K562 (cell line): Measurements from ENCODE around the gene SLC35F4. TPM values are rescaled to one million over a fixed set of nuclear protein-coding genes. Genes with fewer than 3 reads are reported as not detected.

Experiments used
- ATAC-seq: fragments of 200-7000 bp; cut with Tn5 transposase; 3 replicates; pipeline ENCODE4 v1.9.1; 2020; ENCODE audit warnings: moderate library complexity
- BruUV-seq: library from RNA; stranded (reverse); fragments of 400-500 nt; replicated peaks from 2 replicates; lab custom pipeline; 2021; lab: Mats Ljungman, UMichigan
- CTCF ChIA-PET: fragments of 300-600 bp; formaldehyde crosslinking; extraction: SDS; loops from one replicate; lab custom pipeline; 2021; ENCODE audit warnings: low intra/inter-chr PET ratio; lab: Yijun Ruan, JAX
- POLR2A ChIA-PET: fragments of 300-600, 350-650 bp; sonication (Branson Sonifier 250); formaldehyde crosslinking; extraction: SDS; loops from one replicate; lab custom pipeline; 2021; ENCODE audit warnings: antibody characterized with exemption, inconsistent platforms; lab: Yijun Ruan, JAX
- DNase-seq, 4 experiments: peaks; one replicate each; pipeline versions ENCODE4 v3.0.0 to v3.0.0-alpha.2; 2011 to 2018; ENCODE audit warnings: low spot score in 3 of 4, mixed read lengths in 3 of 4; ENCODE audit errors: extremely low read depth in 1 of 4
- FAIRE-seq: peaks from 2 replicates; lab custom pipeline; 2011; peaks lifted over from hg19 to GRCh38; lab: Jason Lieb, UNC
- H2AFZ ChIP-seq: 2 replicates; pipeline ENCODE4 v1.6.0; 2011; ENCODE audit warnings: low read depth, low read length, control low read depth, inconsistent platforms
- H3K27ac ChIP-seq: fragments of 200-600 bp; 3 replicates; pipeline ENCODE4 v1.8.0; 2011; ENCODE audit warnings: low read depth, mild to moderate bottlenecking, control low read depth, inconsistent platforms, low read length, moderate library complexity, mixed read lengths; ENCODE audit errors: extremely low read depth
- H3K27me3 ChIP-seq, 2 experiments: fragments of 300-600 bp in 1 of 2; 2 replicates in 1 of 2; 3 replicates in 1 of 2; pipeline versions ENCODE4 v1.6.0 to v1.8.0; 2011; ENCODE audit warnings: inconsistent platforms in 2 of 2, low read length in 2 of 2, mild to moderate bottlenecking in 1 of 2, mixed read lengths in 1 of 2, moderate library complexity in 1 of 2; ENCODE audit not compliant: control insufficient read depth in 2 of 2, insufficient read depth in 2 of 2
- H3K36me3 ChIP-seq: fragments of 300-600 bp; 3 replicates; pipeline ENCODE4 v1.8.0; 2011; ENCODE audit warnings: mild to moderate bottlenecking, low read length, inconsistent platforms; ENCODE audit not compliant: control insufficient read depth, insufficient read depth
- H3K4me1 ChIP-seq, 2 experiments: fragments of 200-600 bp in 1 of 2; replicated peaks in 1 of 2; 2 replicates in 1 of 2; 3 replicates in 1 of 2; pipeline versions ENCODE4 v1.5.1 to v1.8.0; 2011; ENCODE audit warnings: inconsistent platforms in 2 of 2, low read length in 2 of 2, mild to moderate bottlenecking in 1 of 2, mixed read lengths in 1 of 2, moderate library complexity in 1 of 2; ENCODE audit not compliant: control insufficient read depth in 2 of 2, insufficient read depth in 2 of 2
- H3K4me2 ChIP-seq: 2 replicates; pipeline ENCODE4 v1.6.1; 2011; ENCODE audit warnings: low read length, control low read depth, inconsistent platforms, mixed read lengths; ENCODE audit not compliant: insufficient read depth
- H3K4me3 ChIP-seq: fragments of 200-600 bp; sonication (generic), shearing (Covaris generic); 2 replicates; pipeline ENCODE4 v1.5.1; 2016; ENCODE audit warnings: control low read depth, inconsistent platforms
- H3K79me2 ChIP-seq: fragments of 200-600 bp; 3 replicates; pipeline ENCODE4 v1.8.0; 2011; ENCODE audit warnings: low read length, inconsistent platforms; ENCODE audit not compliant: control insufficient read depth, insufficient read depth
- H3K9ac ChIP-seq, 2 experiments: 2 replicates each; pipeline versions ENCODE4 v1.6.0 to v1.6.1; 2011; ENCODE audit warnings: low read depth in 2 of 2, low read length in 2 of 2, control low read depth in 1 of 2, inconsistent platforms in 1 of 2, mild to moderate bottlenecking in 1 of 2, mixed read lengths in 1 of 2; ENCODE audit not compliant: insufficient read depth in 1 of 2
- H3K9me1 ChIP-seq: one replicate; pipeline ENCODE4 v1.6.0; 2011; ENCODE audit warnings: inconsistent platforms, mild to moderate bottlenecking, low read length, moderate library complexity; ENCODE audit not compliant: control insufficient read depth, insufficient read depth
- H3K9me3 ChIP-seq: replicated peaks from 2 replicates; pipeline ENCODE4 v1.5.1; 2011; ENCODE audit warnings: low read depth, low read length, inconsistent platforms; ENCODE audit not compliant: control insufficient read depth, insufficient read depth
- H4K20me1 ChIP-seq: replicated peaks from 2 replicates; pipeline ENCODE4 v1.6.1; 2011; ENCODE audit warnings: low read length, inconsistent platforms, mixed read lengths; ENCODE audit not compliant: control insufficient read depth, insufficient read depth
- ATF1 ChIP-seq, 2 experiments: fragments of 450-650 bp in 1 of 2; IDR thresholded peaks; 2 replicates each; pipeline ENCODE4 v1.6.1; 2016; ENCODE audit warnings: missing compliant biosample characterization in 1 of 2, missing genetic modification characterization in 1 of 2
- BRD9 ChIP-seq: fragments of 450-650 bp; IDR thresholded peaks from 2 replicates; pipeline ENCODE4 v1.6.1; 2018; ENCODE audit warnings: low read depth; ENCODE audit not compliant: partially characterized antibody
- FOXA3 ChIP-seq, 2 experiments: fragments of 450-650 bp in 1 of 2; sonication (generic) in 1 of 2; formaldehyde crosslinking; IDR thresholded peaks in 1 of 2; conservative IDR thresholded peaks in 1 of 2; 2 replicates each; pipeline versions ENCODE4 v1.4.0 to v1.8.0; 2020 to 2022; ENCODE audit warnings: mild to moderate bottlenecking in 2 of 2, missing genetic modification reagents in 1 of 2
- MTF1 ChIP-seq: fragments of 250-450 bp; sonication (Bioruptor Pico); IDR thresholded peaks from 2 replicates; pipeline ENCODE4 v1.9.0; 2021; ENCODE audit warnings: moderate library complexity, mild to moderate bottlenecking, inconsistent platforms, borderline replicate concordance
- NR2F6 ChIP-seq: fragments of 450-650 bp; formaldehyde crosslinking; IDR thresholded peaks from 2 replicates; pipeline ENCODE4 v1.4.0; 2020; ENCODE audit warnings: mild to moderate bottlenecking
- WGBS: fragments of 100-300 bp; shearing (Covaris generic); methylation state at CpG from one replicate; pipeline ENCODE4 v1.1.6; 2016; ENCODE audit warnings: low coverage, mixed read lengths; ENCODE audit not compliant: insufficient coverage; ENCODE audit errors: missing lambda C conversion rate; 5-methylcytosine and 5-hydroxymethylcytosine counted together
- in situ Hi-C: fragments of 300-500 bp; cut with MboI; formaldehyde crosslinking; loops from 4 replicates; pipeline ENCODE4 v1.15.0; 2018; ENCODE audit warnings: inconsistent platforms, mixed read lengths
- intact Hi-C: fragments of 100-400 bp; cut with micrococcal nuclease; formaldehyde crosslinking; loops from 2 replicates; pipeline ENCODE4 v1.14.2; 2022
- polyA plus RNA-seq, 8 experiments: library from polyadenylated mRNA; depleted of rRNA in 4 of 8; stranded (reverse) in 5 of 8; unstranded in 3 of 8; fragments of >200 nt; fragmentation: Nextera tagmentation in 2 of 8; fragmentation: Illumina TruSeq in 1 of 8; extraction: Ambion mirVana in 2 of 8; extraction: Trizol in 1 of 8; gene quantifications; 2 replicates each; pipeline versions ENCODE4 v1.2.1 to v1.2.3, GENCODE V29; 2011 to 2014; ENCODE audit warnings: inconsistent platforms in 1 of 8, missing spikeins in 1 of 8
- total RNA-seq, 7 experiments: library from RNA; depleted of rRNA in 6 of 7; stranded (reverse); fragments of >200 nt in 6 of 7; fragmentation: Illumina TruSeq in 2 of 7; extraction: Trizol in 2 of 7; gene quantifications; 2 replicates each; pipeline versions ENCODE4 v1.2.1 to v1.2.3, GENCODE V29; 2011 to 2021; ENCODE audit warnings: low replicate concordance in 1 of 7
- TF ChIP-seq, protein P1 (sequence below): fragments of 250-450 bp; sonication (Bioruptor Pico); IDR thresholded peaks from 2 replicates; pipeline ENCODE4 v1.5.0; 2020; ENCODE audit warnings: mild to moderate bottlenecking
- TF ChIP-seq, protein P2 (sequence below), 2 experiments: fragments of 450-650 bp; IDR thresholded peaks; 2 replicates each; pipeline ENCODE4 v1.6.1; 2016; ENCODE audit warnings: mild to moderate bottlenecking in 2 of 2, borderline replicate concordance in 1 of 2, low read depth in 1 of 2, moderate library complexity in 1 of 2
- TF ChIP-seq, protein P3 (sequence below): fragments of 450-650 bp; formaldehyde crosslinking; conservative IDR thresholded peaks from 2 replicates; pipeline ENCODE4 v1.4.0; 2022; ENCODE audit warnings: mild to moderate bottlenecking, missing genetic modification characterization

SLC35F4 gene
- total and polyA plus RNA-seq, 9 of the 15 experiments (the other 6 are each of a cell fraction or from before 2014, with no cell fraction given) = 0.01 TPM; not detected in 8

DNA sequence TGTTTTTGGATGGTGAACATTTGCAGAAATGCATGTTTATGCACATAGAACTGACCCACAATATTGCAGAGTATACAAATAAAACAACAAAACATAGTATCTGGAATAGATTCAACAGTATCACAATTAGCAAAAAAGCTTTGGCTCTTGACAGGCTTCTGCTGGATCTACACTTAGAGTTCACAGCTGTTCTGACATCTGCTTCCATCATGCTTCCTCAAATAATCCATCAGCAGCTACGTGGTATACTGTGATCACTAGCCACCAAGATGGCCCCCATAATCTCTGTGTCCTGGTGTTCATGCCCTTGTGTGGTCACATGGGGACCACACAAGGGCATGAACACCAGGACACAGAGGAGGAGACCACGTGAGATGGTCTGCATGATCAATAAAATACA is 205.7 kb downstream of the SLC35F4 start:
- H3K27ac ChIP-seq = no peak overlapping the region
- FAIRE-seq = no peak
- ATAC-seq = no peak
- no peaks in the 10 kb centered on the region for H3K27me3 ChIP-seq
- ChIA-PET POLR2A (no interaction called here), CTCF (interaction anchor here (0.5 kb wide), 1 partner anchor 45 kb away, joined by 4 read pairs; no protein-coding TSS in a partner anchor)
- no peaks in the 10 kb centered on the region for H3K36me3 ChIP-seq
- no peaks in the 10 kb centered on the region for H3K4me1 ChIP-seq
- no peaks in the 10 kb centered on the region for H3K79me2 ChIP-seq
- 0% methylated on average over 2 of the region's 2 CpGs for WGBS
- H3K4me2 ChIP-seq = no peak overlapping the region
- H4K20me1 ChIP-seq = no peaks in the 10 kb centered on the region
- TF ChIP-seq FOXA3 (CRISPR knock-in tag; conservative IDR thresholded peaks at IDR 0.05 in 1 of 2, IDR thresholded peaks at IDR 0.05 in 1 of 2) = no peak
- no peak for TF ChIP-seq NR2F6 (CRISPR knock-in tag)
- TF ChIP-seq MTF1 = no peak
- TF ChIP-seq, protein P1, sequence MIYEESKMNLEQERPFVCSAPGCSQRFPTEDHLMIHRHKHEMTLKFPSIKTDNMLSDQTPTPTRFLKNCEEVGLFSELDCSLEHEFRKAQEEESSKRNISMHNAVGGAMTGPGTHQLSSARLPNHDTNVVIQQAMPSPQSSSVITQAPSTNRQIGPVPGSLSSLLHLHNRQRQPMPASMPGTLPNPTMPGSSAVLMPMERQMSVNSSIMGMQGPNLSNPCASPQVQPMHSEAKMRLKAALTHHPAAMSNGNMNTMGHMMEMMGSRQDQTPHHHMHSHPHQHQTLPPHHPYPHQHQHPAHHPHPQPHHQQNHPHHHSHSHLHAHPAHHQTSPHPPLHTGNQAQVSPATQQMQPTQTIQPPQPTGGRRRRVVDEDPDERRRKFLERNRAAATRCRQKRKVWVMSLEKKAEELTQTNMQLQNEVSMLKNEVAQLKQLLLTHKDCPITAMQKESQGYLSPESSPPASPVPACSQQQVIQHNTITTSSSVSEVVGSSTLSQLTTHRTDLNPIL (CRISPR knock-in tag) = no peak
- TF ChIP-seq, protein P2, sequence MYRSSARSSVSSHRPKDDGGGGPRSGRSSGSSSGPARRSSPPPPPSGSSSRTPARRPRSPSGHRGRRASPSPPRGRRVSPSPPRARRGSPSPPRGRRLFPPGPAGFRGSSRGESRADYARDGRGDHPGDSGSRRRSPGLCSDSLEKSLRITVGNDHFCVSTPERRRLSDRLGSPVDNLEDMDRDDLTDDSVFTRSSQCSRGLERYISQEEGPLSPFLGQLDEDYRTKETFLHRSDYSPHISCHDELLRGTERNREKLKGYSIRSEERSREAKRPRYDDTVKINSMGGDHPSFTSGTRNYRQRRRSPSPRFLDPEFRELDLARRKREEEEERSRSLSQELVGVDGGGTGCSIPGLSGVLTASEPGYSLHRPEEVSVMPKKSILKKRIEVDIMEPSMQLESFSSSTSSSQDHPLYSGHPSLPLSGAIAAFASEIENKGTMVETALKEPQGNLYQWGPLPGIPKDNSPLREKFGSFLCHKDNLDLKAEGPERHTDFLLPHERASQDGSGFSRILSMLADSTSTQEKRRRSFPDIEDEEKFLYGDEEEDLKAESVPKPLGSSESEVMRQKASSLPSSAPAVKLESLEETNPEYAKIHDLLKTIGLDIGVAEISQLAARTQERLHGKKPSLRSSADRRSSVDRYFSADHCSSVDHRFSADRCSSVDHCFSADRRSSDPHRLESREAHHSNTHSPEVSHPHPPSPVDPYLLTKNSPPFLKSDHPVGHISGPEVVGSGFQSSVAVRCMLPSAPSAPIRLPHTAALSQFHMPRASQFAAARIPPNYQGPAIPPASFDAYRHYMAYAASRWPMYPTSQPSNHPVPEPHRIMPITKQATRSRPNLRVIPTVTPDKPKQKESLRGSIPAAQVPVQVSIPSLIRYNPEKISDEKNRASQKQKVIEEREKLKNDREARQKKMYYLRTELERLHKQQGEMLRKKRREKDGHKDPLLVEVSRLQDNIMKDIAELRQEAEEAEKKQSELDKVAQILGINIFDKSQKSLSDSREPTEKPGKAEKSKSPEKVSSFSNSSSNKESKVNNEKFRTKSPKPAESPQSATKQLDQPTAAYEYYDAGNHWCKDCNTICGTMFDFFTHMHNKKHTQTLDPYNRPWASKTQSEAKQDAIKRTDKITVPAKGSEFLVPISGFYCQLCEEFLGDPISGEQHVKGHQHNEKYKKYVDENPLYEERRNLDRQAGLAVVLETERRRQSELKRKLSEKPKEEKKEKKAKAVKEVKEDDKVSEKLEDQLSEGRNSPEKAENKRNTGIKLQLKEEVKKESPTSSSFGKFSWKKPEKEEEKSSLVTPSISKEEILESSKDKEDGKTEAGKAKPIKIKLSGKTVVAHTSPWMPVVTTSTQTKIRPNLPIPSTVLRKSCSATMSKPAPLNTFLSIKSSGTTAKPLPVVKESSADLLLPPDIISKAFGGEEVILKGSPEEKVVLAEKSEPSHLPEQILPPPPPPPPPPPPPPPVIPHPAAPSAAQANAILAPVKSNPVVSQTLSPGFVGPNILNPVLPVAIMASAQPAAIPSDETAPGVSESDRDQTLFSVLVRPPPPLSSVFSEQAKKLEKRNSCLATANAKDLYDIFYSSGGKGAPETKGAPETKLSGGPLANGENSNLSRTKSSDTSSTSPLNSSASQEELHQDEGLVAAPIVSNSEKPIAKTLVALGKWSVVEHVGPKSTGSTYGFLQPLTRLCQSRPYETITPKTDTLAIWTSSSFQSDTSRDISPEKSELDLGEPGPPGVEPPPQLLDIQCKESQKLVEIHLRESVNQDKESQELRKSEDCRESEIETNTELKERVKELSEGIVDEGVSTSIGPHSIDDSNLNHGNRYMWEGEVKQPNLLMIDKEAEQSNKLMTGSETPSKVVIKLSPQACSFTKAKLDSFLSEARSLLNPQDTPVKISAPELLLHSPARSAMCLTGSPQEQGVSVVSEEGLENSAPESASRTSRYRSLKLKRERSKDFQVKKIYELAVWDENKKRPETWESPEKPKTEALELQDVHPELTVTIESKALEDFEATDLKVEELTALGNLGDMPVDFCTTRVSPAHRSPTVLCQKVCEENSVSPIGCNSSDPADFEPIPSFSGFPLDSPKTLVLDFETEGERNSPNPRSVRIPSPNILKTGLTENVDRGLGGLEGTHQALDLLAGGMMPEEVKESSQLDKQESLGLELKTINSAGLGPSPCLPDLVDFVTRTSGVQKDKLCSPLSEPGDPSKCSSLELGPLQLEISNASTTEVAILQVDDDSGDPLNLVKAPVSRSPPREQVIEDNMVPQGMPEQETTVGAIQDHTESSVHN (IDR thresholded peaks at IDR 0.05; ENCODE audit: borderline replicate concordance in 1 of 2, low read depth in 1 of 2) = no peak
- TF ChIP-seq, protein P3, sequence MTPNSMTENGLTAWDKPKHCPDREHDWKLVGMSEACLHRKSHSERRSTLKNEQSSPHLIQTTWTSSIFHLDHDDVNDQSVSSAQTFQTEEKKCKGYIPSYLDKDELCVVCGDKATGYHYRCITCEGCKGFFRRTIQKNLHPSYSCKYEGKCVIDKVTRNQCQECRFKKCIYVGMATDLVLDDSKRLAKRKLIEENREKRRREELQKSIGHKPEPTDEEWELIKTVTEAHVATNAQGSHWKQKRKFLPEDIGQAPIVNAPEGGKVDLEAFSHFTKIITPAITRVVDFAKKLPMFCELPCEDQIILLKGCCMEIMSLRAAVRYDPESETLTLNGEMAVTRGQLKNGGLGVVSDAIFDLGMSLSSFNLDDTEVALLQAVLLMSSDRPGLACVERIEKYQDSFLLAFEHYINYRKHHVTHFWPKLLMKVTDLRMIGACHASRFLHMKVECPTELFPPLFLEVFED (CRISPR knock-in tag) = no peak
- TF ChIP-seq ATF1 (CRISPR knock-in tag; IDR thresholded peaks at IDR 0.05) = no peak
- no peak for TF ChIP-seq ATF1 (tag; IDR thresholded peaks at IDR 0.05)
- no peak for TF ChIP-seq BRD9
- in situ Hi-C loops = no loop called here
- no peaks in the 10 kb centered on the region for H3K9me3 ChIP-seq
- no peak overlapping the region for H2AFZ ChIP-seq
- DNase-seq = no peak
- no peak overlapping the region for H3K4me3 ChIP-seq
- no peak overlapping the region for H3K9ac ChIP-seq
- H3K9me1 ChIP-seq = no peaks in the 10 kb centered on the region
- no TSS peak for BruUV-seq
- intact Hi-C loops = no loop called here
